HEK293 (cell line): ENCODE data around the gene CAMK2D.

Experiments used
- CTCF ChIA-PET: fragments of 350-600 bp; formaldehyde crosslinking; extraction: SDS; loops from one replicate; lab custom pipeline; 2021; ENCODE audit warnings: antibody characterized with exemption; lab: Yijun Ruan, JAX
- POLR2A ChIA-PET: fragments of 300-600 bp; formaldehyde crosslinking; extraction: SDS; loops from one replicate; lab custom pipeline; 2020; ENCODE audit warnings: antibody characterized with exemption, inconsistent platforms; lab: Yijun Ruan, JAX
- H3K27ac ChIP-seq: fragments of 200-500 bp; sonication (Bioruptor generic); 2 replicates; pipeline ENCODE4 v1.5.1; 2014; ENCODE audit warnings: low read depth, low read length, control low read depth, inconsistent platforms; ENCODE audit errors: extremely low read depth
- H3K36me3 ChIP-seq, 2 experiments: fragments of 200-500 bp in 1 of 2; sonication (Bioruptor generic) in 1 of 2; 1 replicate in 1 of 2; 2 replicates in 1 of 2; pipeline ENCODE4 v1.5.1; 2014 to 2017; ENCODE audit warnings: inconsistent platforms in 2 of 2, low read length in 2 of 2; ENCODE audit not compliant: control insufficient read depth in 2 of 2, insufficient read depth in 1 of 2
- H3K4me1 ChIP-seq: fragments of 200-500 bp; sonication (Bioruptor generic); 2 replicates; pipeline ENCODE4 v1.5.1; 2014; ENCODE audit warnings: mild to moderate bottlenecking, low read length, inconsistent platforms; ENCODE audit not compliant: control insufficient read depth, insufficient read depth
- H3K4me3 ChIP-seq: 2 replicates; pipeline ENCODE4 v1.5.1; 2011; ENCODE audit warnings: low read depth, mild to moderate bottlenecking, control low read depth, low read length, moderate library complexity
- H3K9me3 ChIP-seq: fragments of 200-500 bp; sonication (Bioruptor generic); 2 replicates; pipeline ENCODE4 v1.5.1; 2014; ENCODE audit warnings: low read depth, low read length, inconsistent platforms; ENCODE audit not compliant: control insufficient read depth, insufficient read depth
- FEZF1 ChIP-seq: fragments of 450-650 bp; formaldehyde crosslinking; IDR thresholded peaks from 2 replicates; pipeline ENCODE4 v1.5.1; 2016; ENCODE audit warnings: missing biosample characterization, missing genetic modification characterization
- GLIS1 ChIP-seq: fragments of 450-650 bp; formaldehyde crosslinking; IDR thresholded peaks from 2 replicates; pipeline ENCODE4 v1.5.1; 2016; ENCODE audit warnings: missing biosample characterization, missing genetic modification characterization
- HIC1 ChIP-seq: fragments of 450-650 bp; formaldehyde crosslinking; IDR thresholded peaks from 2 replicates; pipeline ENCODE4 v1.5.1; 2016; ENCODE audit warnings: missing biosample characterization, missing genetic modification characterization
- HOXD13 ChIP-seq: sonication (generic); formaldehyde crosslinking; IDR thresholded peaks from 2 replicates; pipeline ENCODE4 v1.8.0; 2022; ENCODE audit warnings: missing genetic modification reagents, borderline replicate concordance
- KLF16 ChIP-seq: fragments of 450-650 bp; formaldehyde crosslinking; IDR thresholded peaks from 2 replicates; pipeline ENCODE4 v1.5.1; 2017; ENCODE audit warnings: missing biosample characterization, missing genetic modification characterization
- PATZ1 ChIP-seq: fragments of 450-650 bp; formaldehyde crosslinking; IDR thresholded peaks from 2 replicates; pipeline ENCODE4 v1.5.1; 2016; ENCODE audit warnings: missing biosample characterization, missing genetic modification characterization
- SALL2 ChIP-seq: fragments of 450-650 bp; formaldehyde crosslinking; IDR thresholded peaks from 2 replicates; pipeline ENCODE4 v1.5.0; 2017; ENCODE audit warnings: missing biosample characterization, mild to moderate bottlenecking, missing genetic modification characterization, borderline replicate concordance
- SCRT1 ChIP-seq: fragments of 450-650 bp; formaldehyde crosslinking; IDR thresholded peaks from 2 replicates; pipeline ENCODE4 v1.5.1; 2016; ENCODE audit warnings: missing biosample characterization, missing genetic modification characterization, borderline replicate concordance
- SETDB1 ChIP-seq: IDR thresholded peaks from one replicate; pipeline ENCODE4 v1.6.1; 2017; ENCODE audit warnings: mild to moderate bottlenecking, low read length, moderate library complexity, mixed read lengths; ENCODE audit not compliant: insufficient read length
- ZBTB49 ChIP-seq: fragments of 450-650 bp; formaldehyde crosslinking; IDR thresholded peaks from 2 replicates; pipeline ENCODE4 v1.5.1; 2016; ENCODE audit warnings: missing biosample characterization, missing genetic modification characterization, low read depth
- ZBTB6 ChIP-seq: fragments of 450-650 bp; formaldehyde crosslinking; IDR thresholded peaks from 2 replicates; pipeline ENCODE4 v1.5.1; 2017; ENCODE audit warnings: missing biosample characterization, missing genetic modification characterization
- ZBTB8A ChIP-seq: fragments of 450-650 bp; formaldehyde crosslinking; IDR thresholded peaks from 2 replicates; pipeline ENCODE4 v1.5.1; 2016; ENCODE audit warnings: missing biosample characterization, missing genetic modification characterization
- ZNF16 ChIP-seq: fragments of 450-650 bp; formaldehyde crosslinking; IDR thresholded peaks from 2 replicates; pipeline ENCODE4 v1.5.1; 2016; ENCODE audit warnings: low read depth, missing biosample characterization, missing genetic modification characterization
- ZNF169 ChIP-seq: fragments of 450-650 bp; formaldehyde crosslinking; IDR thresholded peaks from 2 replicates; pipeline ENCODE4 v1.5.1; 2016; ENCODE audit warnings: missing biosample characterization, missing genetic modification characterization
- ZNF211 ChIP-seq: fragments of 450-650 bp; formaldehyde crosslinking; IDR thresholded peaks from 2 replicates; pipeline ENCODE4 v1.5.1; 2016; ENCODE audit warnings: low read depth, missing biosample characterization, missing genetic modification characterization
- ZNF248 ChIP-seq: fragments of 450-650 bp; formaldehyde crosslinking; IDR thresholded peaks from 2 replicates; pipeline ENCODE4 v1.5.1; 2017; ENCODE audit warnings: missing biosample characterization, missing genetic modification characterization
- ZNF324 ChIP-seq: fragments of 450-650 bp; formaldehyde crosslinking; IDR thresholded peaks from 2 replicates; pipeline ENCODE4 v1.5.1; 2016; ENCODE audit warnings: missing biosample characterization, missing genetic modification characterization
- ZNF362 ChIP-seq: fragments of 450-650 bp; formaldehyde crosslinking; IDR thresholded peaks from 2 replicates; pipeline ENCODE4 v1.5.1; 2016; ENCODE audit warnings: missing biosample characterization, missing genetic modification characterization
- ZNF449 ChIP-seq: fragments of 450-650 bp; formaldehyde crosslinking; IDR thresholded peaks from 2 replicates; pipeline ENCODE4 v1.5.1; 2017; ENCODE audit warnings: missing biosample characterization, mild to moderate bottlenecking, missing genetic modification characterization, moderate library complexity
- ZNF501 ChIP-seq: fragments of 450-650 bp; formaldehyde crosslinking; IDR thresholded peaks from 2 replicates; pipeline ENCODE4 v1.5.1; 2016; ENCODE audit warnings: missing biosample characterization, missing genetic modification characterization
- ZNF510 ChIP-seq: fragments of 450-650 bp; formaldehyde crosslinking; IDR thresholded peaks from 2 replicates; pipeline ENCODE4 v1.5.1; 2018; ENCODE audit warnings: mild to moderate bottlenecking, missing genetic modification characterization, missing biosample characterization; ENCODE audit not compliant: insufficient replicate concordance
- ZNF544 ChIP-seq: fragments of 450-650 bp; formaldehyde crosslinking; IDR thresholded peaks from 2 replicates; pipeline ENCODE4 v1.5.0; 2017; ENCODE audit warnings: missing biosample characterization, missing genetic modification characterization
- ZNF558 ChIP-seq: fragments of 450-650 bp; formaldehyde crosslinking; IDR thresholded peaks from 2 replicates; pipeline ENCODE4 v1.5.1; 2016; ENCODE audit warnings: missing biosample characterization, missing genetic modification characterization
- ZNF626 ChIP-seq: fragments of 450-650 bp; sonication (Bioruptor Pico); formaldehyde crosslinking; IDR thresholded peaks from 2 replicates; pipeline ENCODE4 v1.5.1; 2018; ENCODE audit warnings: missing biosample characterization, missing genetic modification characterization, inconsistent platforms
- ZNF792 ChIP-seq: fragments of 450-650 bp; formaldehyde crosslinking; IDR thresholded peaks from 2 replicates; pipeline ENCODE4 v1.5.1; 2016; ENCODE audit warnings: missing biosample characterization, missing genetic modification characterization
- ZSCAN30 ChIP-seq: fragments of 450-650 bp; IDR thresholded peaks from 2 replicates; pipeline ENCODE4 v1.5.1; 2018; ENCODE audit warnings: missing biosample characterization, mild to moderate bottlenecking, missing genetic modification characterization, moderate library complexity

Gene CAMK2D

GRCh38 chr4:113586072-113586471, 175.5 kb downstream of the CAMK2D start (continued):
- TF ChIP-seq SCRT1 (tag by site-specific recombination): peak; percentile 93
- no peak for TF ChIP-seq ZNF449
- TF ChIP-seq ZNF248 (tag by site-specific recombination): no peak
- no peak for TF ChIP-seq ZNF501
- no peak for TF ChIP-seq SALL2 (tag by site-specific recombination)
- no peak for TF ChIP-seq ZNF792 (tag by site-specific recombination)
- no peak for TF ChIP-seq ZSCAN30 (tag by site-specific recombination)

- Histone ChIP-seq H3K9me3 (no peaks in the 10 kb centered on the region), H3K36me3 (no peaks in the 10 kb centered on the region), H3K27ac (peak overlapping the region; percentile 32; the same call in 1 of the 2 replicates), H3K4me3 (no peak overlapping the region), H3K4me1 (peaks cover 11% of the 10 kb centered on the region)
- ChIA-PET CTCF (interaction anchor here (0.7 to 2.5 kb wide), 2 partner anchors 28 to 37 kb away, joined by 3 to 7 read pairs; no protein-coding TSS in a partner anchor), POLR2A (no interaction called here)
- peak; percentile 31; the same call in 1 of the 2 replicates for TF ChIP-seq PATZ1 (tag by site-specific recombination)
- 0 out of 2 replicates have a peak, but pooled peaks have one; percentile 16 for TF ChIP-seq ZNF558 (tag by site-specific recombination)
- no peak for TF ChIP-seq ZNF16 (tag by site-specific recombination)
- TF ChIP-seq KLF16 (tag by site-specific recombination): no peak
- no peak for TF ChIP-seq ZBTB49
- no peak for TF ChIP-seq ZNF510 (tag by site-specific recombination)
- peak; percentile 69; the same call in 1 of the 2 replicates for TF ChIP-seq ZNF362 (tag by site-specific recombination)
- peak; percentile 12; the same call in 1 of the 2 replicates for TF ChIP-seq FEZF1 (tag by site-specific recombination)
- no peak for TF ChIP-seq ZNF169 (tag by site-specific recombination)
- 0 out of 2 replicates have a peak, but pooled peaks have one; percentile 22 for TF ChIP-seq ZBTB8A (tag by site-specific recombination)
- TF ChIP-seq ZNF626 (tag by site-specific recombination): no peak
- TF ChIP-seq ZBTB6: 0 out of 2 replicates have a peak, but pooled peaks have one; percentile 11
- TF ChIP-seq ZNF211 (tag by site-specific recombination): no peak
- TF ChIP-seq ZNF324 (tag by site-specific recombination): no peak
- peak; percentile 56; the same call in 1 of the 2 replicates for TF ChIP-seq HIC1 (tag by site-specific recombination)
- TF ChIP-seq HOXD13 (CRISPR knock-in tag): no peak
- no peak for TF ChIP-seq ZNF544 (tag by site-specific recombination)
- no peak for TF ChIP-seq SETDB1
- TF ChIP-seq GLIS1: peak; percentile 41; the same call in 1 of the 2 replicates
Observed at GRCh38 chr4:113584407-113585150, 177.0 kb downstream of the CAMK2D start.
